Midbrain (tissue), 1 donor: Measurements from ENCODE around the gene PER2.
"Not testable (repeated sequence)": the region's sequence is repeated elsewhere in the genome, so short reads cannot be mapped to it uniquely, and the experiment has no call there.

Experiments used
- DNase-seq: peaks from one replicate; lab custom pipeline; 2025; lab: John Stamatoyannopoulos, UW

The PER2 gene

DNA sequence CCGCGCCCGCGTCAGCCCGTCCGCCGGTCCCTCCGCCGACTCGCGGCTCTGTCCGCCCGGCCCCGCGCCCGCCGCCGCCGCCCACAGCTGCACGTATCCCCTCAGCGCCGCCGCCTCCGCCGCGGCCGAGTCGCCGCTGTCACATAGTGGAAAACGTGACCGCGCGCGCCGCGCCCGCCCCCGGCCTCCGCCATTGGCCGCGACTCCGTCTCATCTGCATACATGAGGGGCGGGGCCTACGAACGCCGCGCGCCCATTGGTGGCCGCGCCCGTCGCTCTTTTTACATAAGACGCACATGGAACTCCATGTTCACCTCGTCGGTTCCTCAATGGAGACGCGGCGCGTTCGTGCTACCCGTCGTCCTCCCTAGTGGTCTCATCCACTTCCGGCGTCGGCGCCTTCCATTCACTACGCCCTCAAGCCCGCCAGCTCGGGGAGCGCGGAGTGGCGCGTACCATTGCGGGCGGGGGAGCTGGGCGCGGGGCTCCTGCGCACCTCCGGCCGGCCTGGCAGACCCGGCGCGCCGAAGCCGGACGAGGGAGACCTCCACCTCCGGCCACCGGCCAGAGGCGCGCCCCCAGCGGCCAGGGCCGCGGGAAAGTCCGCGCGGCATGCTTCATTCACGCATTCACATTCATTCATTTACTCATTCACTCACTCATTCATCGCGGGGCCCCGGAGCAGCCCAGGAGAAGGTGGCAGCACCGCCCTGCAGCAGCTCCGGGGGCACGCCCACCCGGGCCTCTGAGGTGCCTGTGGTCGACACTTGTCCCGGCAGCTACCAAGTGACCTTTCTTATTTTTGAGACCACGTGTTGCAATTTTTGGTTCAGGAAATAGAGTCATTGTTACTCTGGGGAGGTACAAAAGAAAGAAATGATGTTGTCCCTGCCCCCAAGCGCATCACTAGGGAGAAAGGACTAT, 502 bp upstream of the PER2 start:
- peak; percentile 98 for DNase-seq

DNA sequence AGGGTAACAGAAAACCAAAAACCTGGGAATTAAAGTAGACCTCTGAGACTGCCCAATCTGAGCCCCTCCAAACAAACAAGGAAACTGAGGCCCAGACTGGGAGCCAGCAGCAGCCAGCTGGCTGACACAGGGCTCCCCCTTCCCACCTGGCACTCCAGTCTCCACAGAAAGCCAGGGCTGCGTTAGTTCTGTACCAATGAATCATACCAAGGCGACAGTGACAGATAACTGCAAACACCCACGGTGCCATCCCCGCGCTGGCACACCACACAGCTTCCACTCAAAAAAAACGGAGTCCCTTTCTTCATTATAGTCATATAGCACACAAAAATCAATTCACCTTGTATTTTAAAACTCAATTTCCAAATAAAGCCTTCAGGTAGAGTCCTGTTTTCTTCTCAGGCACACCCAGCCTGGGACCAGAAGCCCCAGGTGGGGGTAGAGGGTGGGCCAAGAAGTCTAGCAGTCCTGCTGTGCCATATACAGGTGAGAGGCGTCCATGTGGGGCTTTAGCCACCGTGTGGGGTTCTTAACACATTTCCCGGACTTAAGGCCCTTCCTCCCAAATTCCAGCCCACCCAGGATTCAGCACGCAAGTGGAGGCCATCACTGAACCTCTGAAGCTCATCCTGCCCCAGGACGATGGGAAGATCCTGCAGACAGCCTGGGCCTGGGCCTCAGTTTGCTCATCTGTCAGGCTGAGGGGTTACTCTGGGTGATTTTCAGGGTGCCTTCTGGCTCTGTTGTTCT, 1.2 kb downstream of the PER2 start:
- DNase-seq: no peak

DNA sequence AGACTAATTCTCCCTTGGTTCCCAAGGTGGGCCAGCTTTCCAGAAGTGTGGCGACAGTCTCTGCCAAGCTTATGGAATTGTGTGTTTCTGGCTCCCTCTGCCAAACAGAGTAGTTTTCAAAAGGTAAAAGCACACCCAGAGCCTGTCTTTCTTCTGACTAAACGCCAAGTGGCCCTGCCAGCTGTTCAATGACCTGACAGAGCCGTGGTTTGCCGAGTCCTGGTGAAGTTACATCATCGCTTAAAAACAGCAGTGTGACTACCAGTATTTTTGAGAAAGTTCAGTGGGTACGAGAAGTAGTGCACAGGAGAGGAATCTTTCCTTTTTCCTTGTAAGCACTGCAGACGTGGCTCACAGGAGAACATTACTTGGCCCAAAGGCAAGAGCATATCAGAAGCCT, 1.9 kb downstream of the PER2 start:
- DNase-seq: peak; percentile 43

DNA sequence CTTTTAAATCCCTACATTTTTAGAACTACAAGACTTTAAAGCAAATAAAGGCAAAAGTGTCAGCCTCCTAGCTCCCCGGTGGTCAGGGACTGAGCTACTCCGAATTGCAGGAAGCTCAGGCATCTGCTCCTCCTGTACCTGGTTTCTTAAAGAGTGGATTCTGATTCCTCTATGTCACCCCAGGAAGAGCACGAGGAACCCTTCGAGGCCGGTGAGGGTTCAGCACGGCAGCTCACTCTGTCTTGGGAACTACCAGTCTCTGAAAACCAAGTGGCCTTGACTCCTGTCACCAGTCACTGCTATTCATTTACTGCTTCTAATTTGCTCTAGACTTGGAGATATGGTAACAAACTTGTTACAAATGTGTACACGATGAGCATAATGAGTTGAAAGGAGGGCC, 2.3 kb downstream of the PER2 start:
- peak; percentile 34 for DNase-seq

DNA sequence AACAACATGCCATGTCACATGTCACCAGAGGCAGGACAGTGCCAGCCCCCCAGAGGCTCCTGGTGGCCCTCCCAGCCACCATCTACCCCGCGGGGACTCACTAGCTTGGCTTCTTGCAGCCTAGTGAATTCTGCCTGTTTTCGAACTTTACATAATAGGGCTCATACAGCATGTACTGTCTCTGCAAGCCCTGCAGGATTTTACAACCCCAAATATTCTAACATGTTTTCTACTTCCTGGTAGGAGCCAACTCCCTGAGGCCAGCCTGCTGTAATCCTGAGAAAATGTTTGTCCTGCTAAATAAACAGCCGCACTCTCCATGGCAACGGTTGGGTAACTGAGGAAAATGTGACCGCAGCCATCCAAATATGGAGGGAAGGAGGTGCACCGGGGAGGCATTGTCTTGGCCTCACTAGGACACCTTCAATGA, 2.7 kb downstream of the PER2 start:
- peak; percentile 37 for DNase-seq

DNA sequence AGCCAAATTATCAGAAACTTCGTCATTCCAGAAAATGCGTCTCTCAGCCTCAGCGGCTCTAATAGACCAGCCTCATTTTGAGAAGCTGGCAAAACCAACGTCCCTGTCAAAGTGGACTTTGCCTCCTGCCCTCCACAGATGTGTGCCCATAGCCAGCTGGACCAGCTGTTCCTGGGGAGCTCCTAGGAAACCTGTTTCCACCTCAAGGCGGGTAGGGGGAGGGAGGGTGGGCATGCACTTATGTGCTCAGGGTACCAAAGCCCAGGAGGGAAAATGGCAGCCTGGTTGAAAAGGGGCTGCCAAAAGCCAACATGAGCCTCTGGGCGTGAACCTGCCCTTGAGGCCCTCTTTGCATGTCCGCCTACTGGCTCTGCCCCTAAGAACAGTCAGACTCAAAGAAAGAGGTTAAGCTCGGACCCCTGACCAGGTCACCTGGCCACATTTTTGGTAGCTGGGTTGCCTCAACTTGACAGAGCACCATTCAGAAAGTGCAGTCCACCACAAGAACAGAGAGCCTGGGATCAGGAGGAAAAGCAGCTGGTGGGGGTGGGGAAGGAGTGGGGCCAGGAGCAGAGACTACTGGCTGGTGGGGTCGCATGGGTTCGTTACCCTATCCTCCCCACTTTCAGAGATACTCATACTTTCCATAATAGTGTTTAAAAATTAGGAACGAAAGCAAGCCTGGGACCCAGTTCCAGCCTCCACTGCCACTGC, 3.5 kb downstream of the PER2 start:
- DNase-seq: no peak

DNA sequence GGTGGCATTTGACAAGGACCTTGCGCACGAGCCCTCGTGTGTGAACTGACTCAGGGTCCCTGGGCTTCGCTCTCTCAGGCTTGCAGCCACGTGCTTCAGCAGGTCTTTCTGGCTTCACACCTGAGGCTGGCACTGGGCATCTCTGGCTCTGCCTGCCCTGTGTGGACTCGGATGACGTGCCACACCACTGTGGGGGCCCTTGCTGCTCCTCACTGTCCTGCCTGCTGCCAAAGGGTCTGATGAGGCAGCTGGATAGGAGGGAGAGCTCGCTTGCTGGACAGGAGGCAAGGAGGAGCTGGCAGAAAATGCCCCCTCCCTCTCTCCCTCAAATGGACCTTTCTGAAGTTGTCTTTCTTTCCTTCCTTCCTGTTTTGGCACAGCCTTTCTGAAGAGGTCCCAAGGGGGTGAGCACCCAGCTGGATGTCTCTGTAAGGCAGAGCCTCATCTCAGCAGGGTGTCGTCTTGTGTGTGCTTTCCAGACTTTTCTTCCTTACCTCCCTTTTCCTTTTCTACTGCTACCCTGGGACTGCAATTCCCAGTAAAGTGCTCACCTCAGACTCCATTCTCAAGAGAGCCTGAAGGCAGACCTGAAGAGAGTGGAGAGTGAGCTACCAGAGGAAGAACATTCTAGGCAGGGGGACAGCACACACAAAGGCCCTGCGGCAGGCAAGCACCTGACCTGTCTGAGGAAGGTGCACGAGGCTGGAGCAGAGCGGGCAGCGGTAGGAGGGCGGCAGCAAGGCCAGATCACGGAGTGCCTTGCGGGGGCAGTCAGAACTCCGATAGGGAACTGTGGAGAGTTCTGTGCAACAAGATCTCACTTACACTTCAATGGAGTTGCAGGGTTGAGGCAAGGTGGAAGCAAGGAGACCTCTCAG, 5.3 kb downstream of the PER2 start:
- DNase-seq: no peak

DNA sequence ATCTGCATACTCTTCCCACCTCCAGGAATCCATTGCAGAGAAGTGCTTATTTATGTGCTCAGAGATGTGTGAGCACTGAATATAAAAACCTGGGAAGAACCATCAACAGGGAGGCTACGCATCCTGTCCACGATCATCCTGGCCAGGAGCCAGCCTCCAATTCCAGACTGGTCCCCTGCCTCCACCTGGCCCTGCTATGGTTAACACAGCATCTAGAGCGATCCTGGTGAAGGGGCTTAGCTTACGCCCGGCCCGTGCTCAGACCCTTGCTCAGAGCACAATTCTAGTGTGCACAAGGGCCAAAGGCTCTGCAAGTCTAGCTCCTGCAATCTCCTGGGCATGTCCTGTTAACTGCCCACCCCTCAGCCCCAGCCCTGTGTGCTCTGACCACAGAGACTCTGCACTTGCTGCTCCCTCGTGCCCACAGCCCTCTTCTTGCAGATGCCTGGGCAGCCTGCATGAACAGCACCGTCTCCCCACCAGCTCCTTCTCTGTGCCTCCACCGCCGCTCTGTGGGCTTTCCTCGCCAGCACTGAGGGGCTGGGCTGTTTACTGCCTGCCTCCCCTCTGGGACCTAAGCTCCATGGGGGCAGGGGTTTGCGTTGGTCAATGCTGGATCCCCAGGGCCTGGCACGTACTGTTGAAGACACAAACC, 6.5 kb downstream of the PER2 start:
- no peak for DNase-seq

DNA sequence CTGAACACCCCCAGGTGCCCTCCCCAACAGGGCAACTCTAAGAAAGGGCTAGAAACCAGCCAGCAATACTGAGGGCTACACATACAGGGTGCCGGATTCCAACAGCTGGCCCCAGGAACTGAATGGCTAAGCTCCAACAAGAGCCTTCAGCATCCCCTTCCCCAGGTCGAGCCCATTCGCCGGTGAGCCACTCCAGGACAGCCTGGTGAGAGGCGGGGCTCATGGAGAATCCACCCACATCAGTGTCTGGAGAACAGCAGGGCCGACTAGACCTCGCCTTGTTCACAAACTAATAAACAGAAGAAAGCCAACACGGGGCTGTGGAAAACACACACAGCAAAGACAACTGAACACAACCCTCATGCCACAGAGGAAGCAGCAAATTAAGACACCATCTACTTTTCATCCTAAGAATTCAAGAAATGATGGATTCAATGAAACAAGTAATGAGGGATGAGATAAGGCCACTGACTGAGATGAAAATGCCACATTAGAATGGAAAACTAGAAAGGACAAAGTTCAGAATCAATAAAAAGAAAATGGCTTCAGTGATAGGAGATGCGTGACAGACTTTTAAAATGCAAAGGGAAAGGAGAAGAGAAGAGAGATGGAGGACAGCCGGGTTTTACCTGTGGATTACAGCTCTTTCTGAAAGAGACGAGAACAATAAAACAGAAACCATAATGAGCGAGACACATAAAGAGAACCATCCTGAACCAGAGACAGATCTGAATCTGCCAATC, 8.2 kb downstream of the PER2 start:
- DNase-seq: no peak

DNA sequence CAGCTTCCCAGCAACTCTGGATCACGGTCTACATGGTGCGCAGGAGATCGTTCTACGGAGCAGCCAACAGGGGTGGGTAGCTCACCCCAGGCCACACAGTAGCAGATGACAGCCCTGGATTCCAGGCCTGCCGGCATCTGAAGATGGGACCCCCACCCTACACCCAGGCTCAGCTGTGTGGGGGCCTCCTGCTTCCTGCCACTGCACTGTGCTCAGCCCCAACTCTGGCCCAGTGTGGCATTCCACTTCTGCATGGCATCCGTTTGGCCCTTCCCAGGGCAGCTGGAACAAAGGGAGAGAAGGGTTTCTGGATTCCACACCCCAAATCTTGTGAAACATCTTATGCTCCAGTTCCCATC, 9.1 kb downstream of the PER2 start:
- DNase-seq: no peak

DNA sequence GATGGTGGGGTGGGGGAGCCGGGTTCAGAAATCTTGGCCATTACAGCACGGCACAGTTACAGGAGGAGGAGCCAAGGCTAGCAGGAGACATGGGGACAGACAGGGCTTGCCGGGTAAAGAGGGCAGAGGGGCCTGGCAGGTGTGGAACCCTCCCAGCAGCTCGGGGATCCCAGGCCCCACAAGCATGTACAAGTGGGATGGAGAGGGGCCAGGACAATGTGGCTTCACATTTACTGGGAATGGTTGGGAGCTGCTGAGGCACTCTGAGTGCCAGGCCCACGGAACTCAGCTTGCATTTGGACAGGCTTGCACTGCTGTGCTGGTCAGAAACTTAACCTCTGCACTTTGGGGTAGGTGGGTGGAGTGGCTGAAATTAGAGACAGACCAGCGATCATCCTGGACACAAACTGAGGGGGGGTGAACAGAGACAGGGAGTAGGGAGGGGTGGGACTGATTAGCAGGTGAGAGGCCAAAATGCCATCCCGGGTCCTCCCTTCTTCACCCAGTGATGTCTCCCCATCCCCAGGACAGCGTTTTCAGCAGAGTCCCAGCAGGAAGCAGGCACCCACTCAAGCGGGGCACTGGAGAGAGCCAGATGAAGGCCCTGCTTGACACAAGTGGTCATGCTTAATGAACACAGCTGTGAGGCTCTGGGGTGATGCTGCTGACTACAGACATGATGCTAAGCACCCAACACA, 9.6 kb downstream of the PER2 start:
- DNase-seq: no peak

DNA sequence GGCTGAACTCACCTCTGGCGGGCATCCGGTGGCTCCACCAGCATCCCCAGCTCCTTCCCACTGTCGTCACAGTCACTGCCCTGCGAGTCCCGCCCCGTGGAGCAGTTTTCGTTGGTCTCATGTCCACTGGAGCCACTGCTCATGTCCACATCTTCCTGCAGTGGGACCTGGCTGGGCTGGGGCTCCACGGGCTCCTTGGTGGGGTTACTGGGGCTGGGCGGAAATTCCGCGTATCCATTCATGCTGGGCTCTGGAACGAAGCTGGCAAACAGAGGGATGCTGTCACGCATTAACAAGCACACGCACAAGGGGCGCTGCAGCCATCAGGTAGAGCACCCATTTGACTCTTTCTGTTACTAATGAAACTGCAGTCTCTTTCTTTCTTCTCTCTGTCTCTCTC, 10.7 kb downstream of the PER2 start:
- no peak for DNase-seq

DNA sequence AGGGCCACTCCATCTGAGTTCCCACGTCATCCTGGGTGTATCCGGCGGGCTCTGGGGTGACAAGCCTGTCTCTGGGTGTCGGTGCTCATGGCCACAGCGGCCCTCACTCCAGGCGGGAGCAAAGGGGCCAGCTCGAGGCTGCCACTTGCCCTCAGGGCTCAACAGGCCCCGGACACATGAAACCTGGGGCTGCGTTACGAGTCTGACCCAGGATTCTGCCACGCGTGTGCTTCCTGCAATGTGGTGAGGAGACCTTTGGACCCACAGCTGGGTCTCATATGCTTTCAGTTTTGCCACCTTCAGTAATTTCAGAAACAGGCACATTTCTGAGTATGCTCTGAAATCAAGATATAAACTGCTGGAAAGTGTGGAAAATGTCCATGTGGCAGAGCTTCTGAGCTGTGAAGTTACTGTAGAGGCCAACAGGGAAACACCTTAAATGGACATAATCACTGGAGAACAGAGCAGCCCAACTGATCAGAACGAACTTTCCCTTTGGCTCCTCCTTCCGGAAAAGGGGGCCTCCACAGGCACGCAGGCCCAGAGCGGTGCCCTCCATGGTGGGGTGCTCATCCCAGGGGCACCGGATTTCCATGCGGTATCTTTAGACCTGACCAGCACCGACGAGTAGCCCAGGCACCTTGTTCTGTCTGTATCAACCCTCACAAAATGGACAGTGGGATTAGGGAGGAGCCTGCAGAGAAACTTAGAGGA, 14.1 kb downstream of the PER2 start:
- DNase-seq: no peak

DNA sequence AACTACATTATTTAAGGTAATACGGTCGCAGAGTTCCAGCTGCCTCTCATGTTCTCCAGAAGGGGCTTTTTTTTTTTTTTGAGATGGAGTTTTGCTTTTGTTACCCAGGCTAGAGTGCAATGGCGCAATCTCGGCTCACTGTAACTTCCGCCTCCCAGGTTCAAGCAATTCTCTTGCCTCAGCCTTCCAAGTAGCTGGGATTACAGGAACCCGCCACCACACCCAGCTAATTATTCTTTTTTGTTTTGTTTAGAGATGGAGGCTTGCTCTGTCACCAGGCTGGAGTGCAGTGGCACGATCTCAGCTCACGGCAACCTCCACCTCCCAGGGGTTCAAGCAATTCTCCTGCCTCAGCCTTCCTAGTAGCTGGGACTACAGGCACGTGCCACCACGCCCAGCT, 15.0 kb downstream of the PER2 start:
- not testable (repeated sequence) for DNase-seq

DNA sequence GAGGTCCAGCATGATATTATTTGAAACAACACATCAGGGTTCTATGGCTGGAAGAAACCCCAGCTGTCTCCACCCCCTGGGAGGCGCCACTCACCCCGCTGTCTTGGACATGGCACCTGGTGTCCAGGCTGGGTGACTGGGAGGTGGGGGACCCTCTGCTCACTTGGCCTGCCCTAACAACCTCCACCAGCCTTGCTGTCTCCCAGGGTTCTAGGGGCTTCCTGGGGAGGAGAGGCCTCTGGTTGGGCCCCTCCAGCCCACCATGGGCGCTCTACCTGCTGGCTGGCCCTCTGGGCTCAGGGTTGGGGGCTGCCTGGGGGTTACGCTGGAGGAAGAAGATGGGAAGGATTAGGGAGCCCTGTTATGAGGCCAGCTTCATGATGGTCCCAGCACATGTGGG, 16.3 kb downstream of the PER2 start:
- no peak for DNase-seq

DNA sequence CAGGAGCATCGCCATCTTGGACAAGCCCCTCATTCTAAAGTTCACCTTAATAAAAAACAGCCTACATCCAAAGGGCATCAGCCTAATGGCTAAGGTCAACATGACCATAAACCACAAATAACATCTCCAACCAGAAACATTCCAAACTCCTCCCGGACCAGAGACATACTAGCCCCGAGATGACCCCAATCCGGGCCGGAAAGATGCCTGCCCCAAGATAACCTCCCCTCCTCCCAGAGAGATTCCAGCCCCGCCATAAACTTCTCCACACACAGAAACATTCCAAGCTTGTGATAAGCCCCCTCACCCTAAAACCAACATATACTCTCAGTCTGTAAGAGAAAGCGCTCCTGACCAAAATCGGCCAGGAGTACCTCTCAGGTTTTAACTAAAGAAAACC, 16.7 kb downstream of the PER2 start:
- DNase-seq: not testable (repeated sequence)

DNA sequence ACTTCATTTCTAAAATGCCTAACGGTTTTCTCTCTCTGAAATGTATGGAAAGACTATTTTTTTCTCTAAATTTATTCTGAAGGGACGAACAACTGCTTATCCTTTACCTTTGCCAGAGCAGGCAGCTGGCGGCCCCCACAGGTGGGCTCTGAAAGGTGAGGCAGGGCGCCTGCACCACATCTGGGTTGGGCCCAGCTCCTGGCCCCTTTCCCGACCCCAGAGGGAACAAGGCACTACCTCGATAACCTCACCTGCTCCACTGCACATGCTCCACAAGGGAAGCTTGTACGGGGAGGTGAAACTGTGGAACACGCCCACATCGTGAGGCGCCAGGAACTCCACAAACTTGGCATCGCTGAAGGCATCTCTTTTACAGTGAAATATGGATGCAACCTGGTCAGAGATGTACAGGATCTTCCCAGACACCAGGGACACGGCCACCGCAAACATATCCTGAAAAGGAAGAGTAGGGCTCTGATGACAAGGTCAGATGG, 17.3 kb downstream of the PER2 start:
- no peak for DNase-seq

DNA sequence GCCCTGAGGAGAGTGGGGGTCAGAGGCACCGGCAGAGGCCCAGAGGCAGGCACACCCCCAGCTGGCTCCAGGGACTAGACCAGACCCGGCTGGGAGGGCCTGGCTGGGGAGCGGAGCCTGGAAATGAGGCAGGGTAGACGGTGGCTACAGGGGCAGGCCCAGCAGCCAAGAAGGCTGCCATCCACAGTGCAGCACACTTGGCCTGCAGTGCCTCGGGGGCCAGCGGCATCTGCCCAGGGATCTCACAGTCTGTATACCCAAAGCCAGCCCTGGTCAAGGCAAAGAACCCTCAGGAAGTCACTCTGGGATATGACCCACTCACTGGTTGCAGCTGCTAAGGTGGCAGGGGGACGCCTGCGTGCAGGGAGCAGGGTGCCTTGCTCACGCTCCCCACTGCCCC, 17.8 kb downstream of the PER2 start:
- no peak for DNase-seq

DNA sequence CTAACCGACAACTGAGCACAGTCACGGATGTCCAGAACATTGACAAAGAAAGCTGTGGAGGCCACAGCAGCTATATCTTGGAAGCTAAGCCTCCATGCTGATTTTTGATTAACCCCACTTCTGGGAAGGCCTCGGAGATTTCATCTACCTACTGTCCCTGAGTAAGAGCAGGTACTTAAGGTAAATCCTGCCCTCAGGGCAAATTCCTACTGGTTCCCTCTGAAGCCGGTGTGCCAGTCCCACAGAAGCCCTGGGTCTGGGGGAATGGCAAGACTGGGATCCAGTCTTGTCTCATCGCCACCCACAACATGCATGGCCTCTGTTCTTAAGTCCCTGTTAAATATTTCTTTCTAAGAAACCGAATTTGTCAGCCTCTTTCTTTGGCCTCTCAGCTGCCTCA, 18.7 kb downstream of the PER2 start:
- DNase-seq: no peak
